ENCODE results near the gene UBAP2L. TPM values are rescaled to one million over a fixed set of nuclear protein-coding genes. Genes with fewer than 3 reads are reported as not detected.

The UBAP2L gene
- total and polyA plus RNA-seq, 10 of the 15 experiments (the other 5 are each of a cell fraction or from before 2014, with no cell fraction given): 49.9 to 198 (median 152) TPM

GRCh38 chr1:154222918-154223317 lies 2.2 kb downstream of the UBAP2L start (continued):
- TF ChIP-seq ZNF687 (IDR thresholded peaks at IDR 0.05) (no peak), CEBPZ (IDR thresholded peaks at IDR 0.05; ENCODE audit: low read depth, low read length) (no peak), POLR2A (IDR thresholded peaks at IDR 0.05; ENCODE audit: low read depth, low read length) (no peak), ZNF274 (IDR thresholded peaks at IDR 0.05; ENCODE audit: insufficient read depth, insufficient read length) (no peak), RCOR1 (conservative IDR thresholded peaks at IDR 0.05; ENCODE audit: low read depth, low read length) (no peak), YBX1 (IDR thresholded peaks at IDR 0.05) (no peak), POU2F2 (IDR thresholded peaks at IDR 0.05; ENCODE audit: borderline replicate concordance, low read depth, low read length) (no peak)
- TF ChIP-seq, protein P1, sequence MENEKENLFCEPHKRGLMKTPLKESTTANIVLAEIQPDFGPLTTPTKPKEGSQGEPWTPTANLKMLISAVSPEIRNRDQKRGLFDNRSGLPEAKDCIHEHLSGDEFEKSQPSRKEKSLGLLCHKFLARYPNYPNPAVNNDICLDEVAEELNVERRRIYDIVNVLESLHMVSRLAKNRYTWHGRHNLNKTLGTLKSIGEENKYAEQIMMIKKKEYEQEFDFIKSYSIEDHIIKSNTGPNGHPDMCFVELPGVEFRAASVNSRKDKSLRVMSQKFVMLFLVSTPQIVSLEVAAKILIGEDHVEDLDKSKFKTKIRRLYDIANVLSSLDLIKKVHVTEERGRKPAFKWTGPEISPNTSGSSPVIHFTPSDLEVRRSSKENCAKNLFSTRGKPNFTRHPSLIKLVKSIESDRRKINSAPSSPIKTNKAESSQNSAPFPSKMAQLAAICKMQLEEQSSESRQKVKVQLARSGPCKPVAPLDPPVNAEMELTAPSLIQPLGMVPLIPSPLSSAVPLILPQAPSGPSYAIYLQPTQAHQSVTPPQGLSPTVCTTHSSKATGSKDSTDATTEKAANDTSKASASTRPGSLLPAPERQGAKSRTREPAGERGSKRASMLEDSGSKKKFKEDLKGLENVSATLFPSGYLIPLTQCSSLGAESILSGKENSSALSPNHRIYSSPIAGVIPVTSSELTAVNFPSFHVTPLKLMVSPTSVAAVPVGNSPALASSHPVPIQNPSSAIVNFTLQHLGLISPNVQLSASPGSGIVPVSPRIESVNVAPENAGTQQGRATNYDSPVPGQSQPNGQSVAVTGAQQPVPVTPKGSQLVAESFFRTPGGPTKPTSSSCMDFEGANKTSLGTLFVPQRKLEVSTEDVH (IDR thresholded peaks at IDR 0.05; ENCODE audit: low read depth, partially characterized antibody): no peak
